ENCODE results near the gene FUT3.

The FUT3 gene

GRCh38 chr19:5799247-5800241 lies 51.7 kb downstream of the FUT3 start:
- peak; percentile 80 for DNase-seq

GRCh38 chr19:5798244-5798643 lies 53.0 kb downstream of the FUT3 start:
- no peak for DNase-seq

- no peak for DNase-seq
These were observed 55.8 kb downstream of the FUT3 start for GRCh38 chr19:5795382-5795919.

DNA sequence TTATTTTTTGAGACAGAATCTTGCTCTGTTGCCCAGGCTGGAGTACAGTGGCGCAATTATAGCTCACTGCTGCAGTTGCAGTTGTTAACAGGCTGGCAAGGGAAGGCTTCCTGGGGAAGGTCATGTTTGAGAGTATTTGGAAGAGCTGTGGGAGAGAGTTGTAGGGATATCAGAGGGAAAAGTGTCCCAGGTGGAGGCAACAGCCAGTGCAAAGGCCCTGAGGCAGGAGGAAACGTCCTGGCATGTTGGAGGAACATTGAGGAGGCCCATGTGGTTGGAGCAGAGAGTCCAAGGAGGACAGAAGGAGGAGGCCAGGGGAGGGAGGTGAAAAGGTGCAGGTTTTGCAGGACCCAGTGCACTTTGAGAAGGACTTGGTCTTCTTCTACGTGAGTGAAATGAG lies 58.1 kb downstream of the FUT3 start:
- no peak for DNase-seq

Measured in NCI-H2029 (cell line).